ENCODE measurements around the gene TBX2. TPM values are rescaled to one million over a fixed set of nuclear protein-coding genes. Genes with fewer than 3 reads are reported as not detected.

The TBX2 gene
- total and polyA plus RNA-seq, 2 of the 13 experiments (the other 11 are each of a cell fraction or from before 2014, with no cell fraction given) = 2.8 to 15.3 TPM

- no TSS peak for BruUV-seq (replicated peaks)
- no peak for TF ChIP-seq PREB (CRISPR knock-in tag; IDR thresholded peaks at IDR 0.05)
- TF ChIP-seq ZNF773 (CRISPR knock-in tag; IDR thresholded peaks at IDR 0.05; ENCODE audit: borderline replicate concordance) = no peak
- TF ChIP-seq CREB3 (CRISPR knock-in tag; IDR thresholded peaks at IDR 0.05) = no peak
- peak; percentile 17 for TF ChIP-seq IKZF4 (CRISPR knock-in tag; IDR thresholded peaks at IDR 0.05; ENCODE audit: borderline replicate concordance, low read depth, not compliant biosample characterization)
- no peak for TF ChIP-seq ZNF788 (CRISPR knock-in tag; IDR thresholded peaks at IDR 0.05; ENCODE audit: borderline replicate concordance)
- TF ChIP-seq, protein P1, sequence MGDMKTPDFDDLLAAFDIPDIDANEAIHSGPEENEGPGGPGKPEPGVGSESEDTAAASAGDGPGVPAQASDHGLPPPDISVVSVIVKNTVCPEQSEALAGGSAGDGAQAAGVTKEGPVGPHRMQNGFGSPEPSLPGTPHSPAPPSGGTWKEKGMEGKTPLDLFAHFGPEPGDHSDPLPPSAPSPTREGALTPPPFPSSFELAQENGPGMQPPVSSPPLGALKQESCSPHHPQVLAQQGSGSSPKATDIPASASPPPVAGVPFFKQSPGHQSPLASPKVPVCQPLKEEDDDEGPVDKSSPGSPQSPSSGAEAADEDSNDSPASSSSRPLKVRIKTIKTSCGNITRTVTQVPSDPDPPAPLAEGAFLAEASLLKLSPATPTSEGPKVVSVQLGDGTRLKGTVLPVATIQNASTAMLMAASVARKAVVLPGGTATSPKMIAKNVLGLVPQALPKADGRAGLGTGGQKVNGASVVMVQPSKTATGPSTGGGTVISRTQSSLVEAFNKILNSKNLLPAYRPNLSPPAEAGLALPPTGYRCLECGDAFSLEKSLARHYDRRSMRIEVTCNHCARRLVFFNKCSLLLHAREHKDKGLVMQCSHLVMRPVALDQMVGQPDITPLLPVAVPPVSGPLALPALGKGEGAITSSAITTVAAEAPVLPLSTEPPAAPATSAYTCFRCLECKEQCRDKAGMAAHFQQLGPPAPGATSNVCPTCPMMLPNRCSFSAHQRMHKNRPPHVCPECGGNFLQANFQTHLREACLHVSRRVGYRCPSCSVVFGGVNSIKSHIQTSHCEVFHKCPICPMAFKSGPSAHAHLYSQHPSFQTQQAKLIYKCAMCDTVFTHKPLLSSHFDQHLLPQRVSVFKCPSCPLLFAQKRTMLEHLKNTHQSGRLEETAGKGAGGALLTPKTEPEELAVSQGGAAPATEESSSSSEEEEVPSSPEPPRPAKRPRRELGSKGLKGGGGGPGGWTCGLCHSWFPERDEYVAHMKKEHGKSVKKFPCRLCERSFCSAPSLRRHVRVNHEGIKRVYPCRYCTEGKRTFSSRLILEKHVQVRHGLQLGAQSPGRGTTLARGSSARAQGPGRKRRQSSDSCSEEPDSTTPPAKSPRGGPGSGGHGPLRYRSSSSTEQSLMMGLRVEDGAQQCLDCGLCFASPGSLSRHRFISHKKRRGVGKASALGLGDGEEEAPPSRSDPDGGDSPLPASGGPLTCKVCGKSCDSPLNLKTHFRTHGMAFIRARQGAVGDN (CRISPR knock-in tag; IDR thresholded peaks at IDR 0.05) = 0 out of 2 replicates have a peak, but pooled peaks have one; percentile 20
- 0 out of 2 replicates have a peak, but pooled peaks have one; percentile 34 for TF ChIP-seq ZNF724P (CRISPR knock-in tag; IDR thresholded peaks at IDR 0.05; ENCODE audit: borderline replicate concordance)
- TF ChIP-seq, protein P2, sequence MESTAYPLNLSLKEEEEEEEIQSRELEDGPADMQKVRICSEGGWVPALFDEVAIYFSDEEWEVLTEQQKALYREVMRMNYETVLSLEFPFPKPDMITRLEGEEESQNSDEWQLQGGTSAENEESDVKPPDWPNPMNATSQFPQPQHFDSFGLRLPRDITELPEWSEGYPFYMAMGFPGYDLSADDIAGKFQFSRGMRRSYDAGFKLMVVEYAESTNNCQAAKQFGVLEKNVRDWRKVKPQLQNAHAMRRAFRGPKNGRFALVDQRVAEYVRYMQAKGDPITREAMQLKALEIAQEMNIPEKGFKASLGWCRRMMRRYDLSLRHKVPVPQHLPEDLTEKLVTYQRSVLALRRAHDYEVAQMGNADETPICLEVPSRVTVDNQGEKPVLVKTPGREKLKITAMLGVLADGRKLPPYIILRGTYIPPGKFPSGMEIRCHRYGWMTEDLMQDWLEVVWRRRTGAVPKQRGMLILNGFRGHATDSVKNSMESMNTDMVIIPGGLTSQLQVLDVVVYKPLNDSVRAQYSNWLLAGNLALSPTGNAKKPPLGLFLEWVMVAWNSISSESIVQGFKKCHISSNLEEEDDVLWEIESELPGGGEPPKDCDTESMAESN (CRISPR knock-in tag; conservative IDR thresholded peaks at IDR 0.05) = 0 out of 2 replicates have a peak, but pooled peaks have one; percentile 32
- TF ChIP-seq, protein P3, sequence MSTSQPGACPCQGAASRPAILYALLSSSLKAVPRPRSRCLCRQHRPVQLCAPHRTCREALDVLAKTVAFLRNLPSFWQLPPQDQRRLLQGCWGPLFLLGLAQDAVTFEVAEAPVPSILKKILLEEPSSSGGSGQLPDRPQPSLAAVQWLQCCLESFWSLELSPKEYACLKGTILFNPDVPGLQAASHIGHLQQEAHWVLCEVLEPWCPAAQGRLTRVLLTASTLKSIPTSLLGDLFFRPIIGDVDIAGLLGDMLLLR (CRISPR knock-in tag; IDR thresholded peaks at IDR 0.05) = 0 out of 2 replicates have a peak, but pooled peaks have one; percentile 16
- TF ChIP-seq DMAP1 (CRISPR knock-in tag; IDR thresholded peaks at IDR 0.05) = peak; percentile 14; the same call in 1 of the 2 replicates
- TF ChIP-seq LBX2 (CRISPR knock-in tag; IDR thresholded peaks at IDR 0.05; ENCODE audit: borderline replicate concordance) = 0 out of 2 replicates have a peak, but pooled peaks have one; percentile 44
- 0 out of 2 replicates have a peak, but pooled peaks have one; percentile 10 for TF ChIP-seq PHF8 (CRISPR knock-in tag; IDR thresholded peaks at IDR 0.05)
- H3K9me3 ChIP-seq (ENCODE audit: low read length) = no peaks in the 10 kb centered on the region
- no peak for ATAC-seq
- FAIRE-seq = no peak
- intact Hi-C loops (cut with micrococcal nuclease; ENCODE audit: unreplicated experiment) (loop anchor here (5.0 kb wide), 1 partner anchor 422 kb away; no protein-coding TSS in a partner anchor), in situ Hi-C loops (cut with HindIII; ENCODE audit: extremely low pct_ligation_motif_present, low pct_unique_long_range_greater_than_20kb) (loop anchor here (5.0 to 10.0 kb wide), 3 partner anchors 77 to 420 kb away; no protein-coding TSS in a partner anchor)
- no peaks in the 10 kb centered on the region for H3K27me3 ChIP-seq (ENCODE audit: control insufficient read depth in 1 of 2, insufficient read depth in 2 of 2, low read length in 2 of 2)
- POLR2A ChIA-PET = interaction anchor here (0.6 to 1.1 kb wide), 2 partner anchors 15 to 1427 kb away, joined by 3 to 6 read pairs; partner anchors contain the start of gene TBX2
- no peak overlapping the region for H3K4me3 ChIP-seq (replicated peaks in 1 of 3; ENCODE audit: insufficient read depth in 1 of 3, low read depth in 2 of 3, low read length in 3 of 3)
- peaks cover 64% of the 10 kb centered on the region for H3K4me1 ChIP-seq (ENCODE audit: insufficient read depth, low read length)
- H4K20me1 ChIP-seq (ENCODE audit: insufficient read depth, low read length) = no peaks in the 10 kb centered on the region
- H3K36me3 ChIP-seq (replicated peaks in 1 of 2; ENCODE audit: control insufficient read depth in 1 of 2, insufficient read depth in 2 of 2, low read length in 2 of 2) = no peaks in the 10 kb centered on the region
- CTCF ChIA-PET (ENCODE audit: low intra/inter-chr PET ratio, low total read pairs) = interaction anchor here (1.0 kb wide), 1 partner anchor 135 kb away, joined by 3 read pairs; no protein-coding TSS in a partner anchor
- WGBS (ENCODE audit: low lambda C conversion rate) = 59% methylated on average over 5 of the region's 5 CpGs
- no peak overlapping the region for H3K27ac ChIP-seq (ENCODE audit: extremely low read length, insufficient read depth, low read length)
- peak overlapping the region; percentile 91 for H3K4me2 ChIP-seq (ENCODE audit: low read depth, low read length)
- H3K9ac ChIP-seq (ENCODE audit: insufficient read depth, low read depth, low read length) = no peak overlapping the region
- H3K79me2 ChIP-seq (ENCODE audit: insufficient read depth, low read length) = no peaks in the 10 kb centered on the region
- H2AFZ ChIP-seq (ENCODE audit: low read length) = no peak overlapping the region
- DNase-seq (ENCODE audit: low spot score) = no peak
These were observed 15.3 kb downstream of the TBX2 start for GRCh38 chr17:61414936-61415251.
